H1 (cell line): Measurements from ENCODE around the gene UBE2E2. TPM values are rescaled to one million over a fixed set of nuclear protein-coding genes. Genes with fewer than 3 reads are reported as not detected.

Experiments
- CTCF ChIA-PET: fragments of 300-600 bp; sonication (Branson Sonifier 250); formaldehyde crosslinking; loops from one replicate; lab custom pipeline; 2021; ENCODE audit not compliant: partially characterized antibody; lab: Charles Lee
- POLR2A ChIA-PET: fragments of 300-600 bp; sonication (Branson Sonifier 250); formaldehyde crosslinking; loops from one replicate; lab custom pipeline; 2021; ENCODE audit warnings: inconsistent platforms; ENCODE audit not compliant: partially characterized antibody; lab: Charles Lee
- DNase-seq, 2 experiments: peaks; one replicate each; pipeline versions ENCODE4 v3.0.0 to v3.0.0-alpha.2; 2010 to 2022; ENCODE audit warnings: low spot score in 2 of 2, low read depth in 1 of 2, mixed read lengths in 1 of 2
- FAIRE-seq: peaks from 2 replicates; lab custom pipeline; 2011; peaks lifted over from hg19 to GRCh38; lab: Jason Lieb, UNC
- H2AFZ ChIP-seq: 2 replicates; pipeline ENCODE4 v1.8.1; 2012; ENCODE audit warnings: low read length, inconsistent platforms
- H2AK5ac ChIP-seq: 2 replicates; pipeline ENCODE4 v1.6.1; 2013; ENCODE audit warnings: low read depth, low read length
- H2BK120ac ChIP-seq: replicated peaks from 2 replicates; pipeline ENCODE3; 2013; ENCODE audit warnings: low read depth, low read length, inconsistent platforms
- H2BK12ac ChIP-seq: 2 replicates; pipeline ENCODE4 v1.6.1; 2013; ENCODE audit warnings: low read depth, low read length
- H2BK15ac ChIP-seq: 2 replicates; pipeline ENCODE4 v1.6.1; 2013; ENCODE audit warnings: low read length
- H2BK20ac ChIP-seq: 2 replicates; pipeline ENCODE4 v1.6.1; 2013; ENCODE audit warnings: low read length
- H2BK5ac ChIP-seq: 2 replicates; pipeline ENCODE4 v1.6.1; 2013; ENCODE audit warnings: low read depth, low read length
- H3K14ac ChIP-seq: 2 replicates; pipeline ENCODE4 v1.6.1; 2013; ENCODE audit warnings: inconsistent platforms; ENCODE audit not compliant: insufficient read length
- H3K18ac ChIP-seq: 2 replicates; pipeline ENCODE4 v1.6.1; 2013; ENCODE audit warnings: low read length; ENCODE audit errors: extremely low read depth
- H3K23ac ChIP-seq: 2 replicates; pipeline ENCODE4 v1.6.1; 2013; ENCODE audit warnings: inconsistent platforms; ENCODE audit not compliant: insufficient read length
- H3K23me2 ChIP-seq: 2 replicates; pipeline ENCODE4 v1.6.1; 2013; ENCODE audit warnings: low read depth, low read length
- H3K27ac ChIP-seq: 2 replicates; pipeline ENCODE4 v1.6.1; 2011; ENCODE audit warnings: low read depth, low read length, inconsistent platforms
- H3K27me3 ChIP-seq, 4 experiments: replicated peaks in 1 of 4; 1 replicate in 1 of 4; 2 replicates in 3 of 4; pipeline versions ENCODE4 v1.6.1 to v1.8.1; 2011 to 2013; ENCODE audit warnings: low read length in 3 of 4, mild to moderate bottlenecking in 3 of 4, inconsistent platforms in 2 of 4, mixed read lengths in 2 of 4, moderate library complexity in 1 of 4; ENCODE audit not compliant: control insufficient read depth in 3 of 4, insufficient read depth in 3 of 4; ENCODE audit errors: extremely low read depth in 1 of 4
- H3K36me3 ChIP-seq, 4 experiments: 2 replicates each; pipeline versions ENCODE4 v1.6.1 to v1.8.1; 2011 to 2013; ENCODE audit warnings: mild to moderate bottlenecking in 4 of 4, low read length in 3 of 4, moderate library complexity in 2 of 4, control low read depth in 1 of 4, inconsistent platforms in 1 of 4; ENCODE audit not compliant: insufficient read depth in 4 of 4, control insufficient read depth in 2 of 4
- H3K4ac ChIP-seq: replicated peaks from 2 replicates; pipeline ENCODE3; 2013; ENCODE audit warnings: low read length, low read depth, mixed read lengths, inconsistent platforms; ENCODE audit not compliant: insufficient read length
- H3K4me1 ChIP-seq, 4 experiments: replicated peaks in 1 of 4; 1 replicate in 1 of 4; 2 replicates in 3 of 4; pipeline versions ENCODE4 v1.6.1 to v1.8.1; 2011 to 2013; ENCODE audit warnings: low read length in 3 of 4, inconsistent platforms in 2 of 4, mixed read lengths in 1 of 4; ENCODE audit not compliant: insufficient read depth in 4 of 4, control insufficient read depth in 3 of 4
- H3K4me2 ChIP-seq, 2 experiments: 2 replicates each; pipeline versions ENCODE4 v1.6.1 to v1.8.1; 2011 to 2013; ENCODE audit warnings: low read depth in 2 of 2, low read length in 2 of 2, control low read depth in 1 of 2, inconsistent platforms in 1 of 2, mild to moderate bottlenecking in 1 of 2; ENCODE audit not compliant: insufficient read depth in 1 of 2
- H3K4me3 ChIP-seq, 4 experiments: fragments of 200-600, 300-600 bp in 1 of 4; sonication (generic), shearing (Covaris generic), sonication (Bioruptor Twin) in 1 of 4; 2 replicates each; pipeline versions ENCODE4 v1.5.1 to v1.8.1; 2011 to 2016; ENCODE audit warnings: low read length in 4 of 4, low read depth in 3 of 4, control low read depth in 2 of 4, inconsistent platforms in 2 of 4, mild to moderate bottlenecking in 2 of 4, mixed read lengths in 1 of 4, moderate library complexity in 1 of 4; ENCODE audit not compliant: insufficient read depth in 2 of 4; ENCODE audit errors: extremely low read depth in 1 of 4
- H3K56ac ChIP-seq: replicated peaks from 2 replicates; pipeline ENCODE3; 2013; ENCODE audit warnings: low read depth, mild to moderate bottlenecking, mixed read lengths, low read length, inconsistent platforms; ENCODE audit not compliant: insufficient read length
- H3K79me1 ChIP-seq: 2 replicates; pipeline ENCODE4 v1.6.1; 2013; ENCODE audit warnings: low read depth, low read length, control low read depth
- H3K79me2 ChIP-seq, 2 experiments: 2 replicates each; pipeline versions ENCODE4 v1.6.1 to v1.8.1; 2012 to 2013; ENCODE audit warnings: low read length in 2 of 2, mild to moderate bottlenecking in 2 of 2, inconsistent platforms in 1 of 2; ENCODE audit not compliant: insufficient read depth in 2 of 2, control insufficient read depth in 1 of 2
- H3K9ac ChIP-seq, 4 experiments: replicated peaks in 1 of 4; 1 replicate in 1 of 4; 2 replicates in 3 of 4; pipeline versions ENCODE4 v1.6.1 to v1.8.1; 2011 to 2013; ENCODE audit warnings: low read depth in 3 of 4, low read length in 3 of 4, control low read depth in 2 of 4, mild to moderate bottlenecking in 2 of 4, moderate library complexity in 2 of 4, inconsistent platforms in 1 of 4; ENCODE audit errors: extremely low read depth in 1 of 4
- H3K9me3 ChIP-seq, 2 experiments: 2 replicates each; pipeline versions ENCODE4 v1.6.1 to v1.8.1; 2012 to 2013; ENCODE audit warnings: mild to moderate bottlenecking in 2 of 2, moderate library complexity in 2 of 2, control low read depth in 1 of 2, inconsistent platforms in 1 of 2, low read depth in 1 of 2, low read length in 1 of 2, mixed read lengths in 1 of 2; ENCODE audit not compliant: insufficient read depth in 2 of 2
- H4K20me1 ChIP-seq, 2 experiments: replicated peaks in 1 of 2; 2 replicates each; pipeline versions ENCODE3 to v1.8.1; 2011 to 2013; ENCODE audit warnings: inconsistent platforms in 2 of 2, low read length in 2 of 2, mild to moderate bottlenecking in 1 of 2; ENCODE audit not compliant: insufficient read depth in 2 of 2, control insufficient read depth in 1 of 2
- H4K5ac ChIP-seq: 2 replicates; pipeline ENCODE4 v1.6.1; 2013; ENCODE audit warnings: low read length, low read depth, mixed read lengths, inconsistent platforms; ENCODE audit not compliant: insufficient read length
- H4K8ac ChIP-seq: 2 replicates; pipeline ENCODE4 v1.8.0; 2013; ENCODE audit warnings: mild to moderate bottlenecking, moderate library complexity, low read length, inconsistent platforms; ENCODE audit not compliant: insufficient read depth; ENCODE audit errors: extremely low read depth
- H4K91ac ChIP-seq: replicated peaks from 2 replicates; pipeline ENCODE3; 2013; ENCODE audit warnings: low read length, mixed read lengths, inconsistent platforms; ENCODE audit not compliant: insufficient read length
- ASH2L ChIP-seq: fragments of 200-600, 300-600 bp; sonication (generic); IDR thresholded peaks from one replicate; pipeline ENCODE4 v1.7.1; 2017; ENCODE audit warnings: low read length
- CBX5 ChIP-seq: fragments of 300-800, 300-1000 bp; sonication (generic); IDR thresholded peaks from 2 replicates; pipeline ENCODE4 v1.7.1; 2016; ENCODE audit warnings: antibody characterized with exemption, low read length, low read depth
- CEBPB ChIP-seq: IDR thresholded peaks from 2 replicates; pipeline ENCODE4 v1.6.1; 2012; ENCODE audit warnings: low read depth, low read length
- CHD2 ChIP-seq: IDR thresholded peaks from 2 replicates; pipeline ENCODE4 v1.6.1; 2012; ENCODE audit warnings: low read length, improper control_type of control experiment
- CREB1 ChIP-seq: IDR thresholded peaks from 2 replicates; pipeline ENCODE4 v1.6.1; 2012; ENCODE audit warnings: inconsistent platforms
- EGR1 ChIP-seq: IDR thresholded peaks from 2 replicates; pipeline ENCODE4 v1.6.1; 2011; ENCODE audit warnings: low read depth, low read length, borderline replicate concordance
- GTF2F1 ChIP-seq: IDR thresholded peaks from 2 replicates; pipeline ENCODE4 v1.6.1; 2012; ENCODE audit warnings: low read depth, low read length, improper control_type of control experiment, borderline replicate concordance
- POLR2A ChIP-seq, 2 experiments: IDR thresholded peaks; 1 replicate in 1 of 2; 2 replicates in 1 of 2; pipeline ENCODE4 v1.6.1; 2011; ENCODE audit warnings: low read depth in 2 of 2, low read length in 2 of 2, mild to moderate bottlenecking in 2 of 2; ENCODE audit errors: control extremely low read depth in 1 of 2
- SIRT6 ChIP-seq: IDR thresholded peaks from one replicate; pipeline ENCODE4 v1.7.1; 2012; ENCODE audit warnings: low read length, inconsistent platforms
- TAF1 ChIP-seq: IDR thresholded peaks from 2 replicates; pipeline ENCODE4 v1.6.1; 2011; ENCODE audit warnings: mild to moderate bottlenecking, low read depth, low read length
- TBP ChIP-seq: IDR thresholded peaks from 2 replicates; pipeline ENCODE4 v1.6.1; 2011; ENCODE audit warnings: low read depth, low read length, improper control_type of control experiment
- WGBS, 2 experiments: shearing (Covaris generic) in 1 of 2; methylation state at CpG; one replicate each; pipeline versions ENCODE4 v1.1.6 to v1.1.7; 2013 to 2015; ENCODE audit warnings: low lambda C conversion rate in 2 of 2, mixed read lengths in 2 of 2, inconsistent platforms in 1 of 2, low coverage in 1 of 2, missing lambda C conversion rate in 1 of 2; ENCODE audit not compliant: insufficient replicate concordance in 2 of 2, insufficient coverage in 1 of 2, insufficient read length in 1 of 2; ENCODE audit errors: extremely low coverage in 1 of 2, missing lambda C conversion rate in 1 of 2; 5-methylcytosine and 5-hydroxymethylcytosine counted together
- polyA plus RNA-seq, 7 experiments: library from polyadenylated mRNA; depleted of rRNA in 3 of 7; stranded (reverse) in 5 of 7; unstranded in 2 of 7; fragments of >200 nt in 5 of 7; fragments of 200-250 nt in 2 of 7; gene quantifications; 1 replicate in 5 of 7; 2 replicates in 1 of 7; 4 replicates in 1 of 7; pipeline versions ENCODE4 v1.2.1 to v1.2.3, GENCODE V29; 2011 to 2013; ENCODE audit warnings: missing spikeins in 2 of 7, mixed read lengths in 2 of 7
- total RNA-seq: library from RNA; stranded (reverse); fragmentation: NEBNext Ultra II Directional; extraction: Animal tissue kit (Norgen Biotek cat#: 25700); gene quantifications from 2 replicates; pipeline ENCODE4 v1.2.1, GENCODE V29; 2021

The UBE2E2 gene
- total and polyA plus RNA-seq, 2 of the 8 experiments (the other 6 are each of a cell fraction or from before 2014, with no cell fraction given) = 57.6 to 70.6 TPM

- Histone ChIP-seq H4K5ac (no peak overlapping the region), H2AK5ac (no peak overlapping the region), H3K9ac (no peak overlapping the region), H3K27me3 (no peaks in the 10 kb centered on the region), H3K4me2 (no peak overlapping the region), H3K56ac (no peak overlapping the region), H3K4me3 (no peak overlapping the region), H2BK12ac (no peak overlapping the region), H2AFZ (no peak overlapping the region), H3K79me2 (no peaks in the 10 kb centered on the region), H3K23me2 (no peaks in the 10 kb centered on the region; the same call in 1 of the 2 replicates), H4K91ac (no peak overlapping the region), H3K4ac (no peak overlapping the region), H3K18ac (no peak overlapping the region), H3K4me1 (no peaks in the 10 kb centered on the region), H2BK5ac (no peak overlapping the region), H2BK120ac (no peak overlapping the region), H4K8ac (no peak overlapping the region), H2BK20ac (no peak overlapping the region), H3K23ac (no peak overlapping the region), H4K20me1 (no peaks in the 10 kb centered on the region), H3K79me1 (no peaks in the 10 kb centered on the region), H3K27ac (no peak overlapping the region), H2BK15ac (no peak overlapping the region), H3K36me3 (no peaks in the 10 kb centered on the region), H3K9me3 (no peaks in the 10 kb centered on the region), H3K14ac (no peak overlapping the region)
- FAIRE-seq (no peak), DNase-seq (no peak)
- WGBS, 2 experiments = 91% methylated on average over 1 of the region's 1 CpG; no CpG with 5 or more reads in 1 of the 2 experiments
- TF ChIP-seq CREB1 (no peak), CHD2 (no peak), CEBPB (no peak), POLR2A (IDR thresholded peaks at IDR 0.05; ENCODE audit: control extremely low read depth in 1 of 2, low read depth in 2 of 2, low read length in 2 of 2) (no peak), ASH2L (no peak), EGR1 (no peak), SIRT6 (no peak), TAF1 (no peak), CBX5 (no peak), GTF2F1 (no peak), TBP (no peak)
- ChIA-PET POLR2A (no interaction called here), CTCF (interaction anchor here (0.7 kb wide), 1 partner anchor 244 kb away, joined by 3 read pairs; no protein-coding TSS in a partner anchor)
Observed at GRCh38 chr3:23189187-23189586, 13.9 kb upstream of the UBE2E2 start.
